ENCODE results near the gene ZNF18. TPM values are rescaled to one million over a fixed set of nuclear protein-coding genes. Genes with fewer than 3 reads are reported as not detected.
"Not testable (repeated sequence)": the region's sequence is repeated elsewhere in the genome, so short reads cannot be mapped to it uniquely, and the experiment has no call there.

Gene ZNF18
- total RNA-seq, 1 experiment from 2014 or later: 13.9 TPM

- Histone ChIP-seq H2AFZ (ENCODE audit: low read length) (no peak overlapping the region), H3K9ac (ENCODE audit: low read length) (no peak overlapping the region), H3K9me3 (ENCODE audit: low read length) (no peaks in the 10 kb centered on the region), H3K79me2 (ENCODE audit: low read length) (no peaks in the 10 kb centered on the region), H4K20me1 (ENCODE audit: insufficient read depth, low read depth, low read length) (no peaks in the 10 kb centered on the region), H3K27ac (ENCODE audit: low read length) (no peak overlapping the region), H3K4me3 (ENCODE audit: low read length) (no peak overlapping the region), H3K4me2 (ENCODE audit: low read depth, low read length, poor library complexity, severe bottlenecking) (no peak overlapping the region), H3K27me3 (ENCODE audit: low read length) (no peaks in the 10 kb centered on the region), H3K4me1 (ENCODE audit: low read length) (no peaks in the 10 kb centered on the region), H3K36me3 (ENCODE audit: insufficient read depth, low read length) (0 out of 2 replicates have a peak, but pooled peaks cover 2% of the 10 kb centered on the region), H3K9me2 (replicated peaks; ENCODE audit: insufficient read depth, low read length) (no peaks in the 10 kb centered on the region)
- no peak for DNase-seq
Measured at GRCh38 chr17:11948789-11949188, 48.5 kb downstream of the ZNF18 start.

- Histone ChIP-seq H2AFZ (ENCODE audit: low read length) (no peak overlapping the region), H3K9ac (ENCODE audit: low read length) (no peak overlapping the region)
Measured at GRCh38 chr17:11944587-11944986, 52.7 kb downstream of the ZNF18 start.

GRCh38 chr17:11943759-11944347, 53.4 kb downstream of the ZNF18 start:
- Histone ChIP-seq H3K79me2 (ENCODE audit: low read length) (no peaks in the 10 kb centered on the region), H3K36me3 (ENCODE audit: insufficient read depth, low read length) (no peaks in the 10 kb centered on the region), H3K4me2 (ENCODE audit: low read depth, low read length, poor library complexity, severe bottlenecking) (no peak overlapping the region), H3K9ac (ENCODE audit: low read length) (no peak overlapping the region), H3K9me2 (replicated peaks; ENCODE audit: insufficient read depth, low read length) (no peaks in the 10 kb centered on the region), H3K27ac (ENCODE audit: low read length) (no peak overlapping the region), H3K4me1 (ENCODE audit: low read length) (no peaks in the 10 kb centered on the region), H3K27me3 (ENCODE audit: low read length) (no peaks in the 10 kb centered on the region), H3K4me3 (ENCODE audit: low read length) (no peak overlapping the region), H2AFZ (ENCODE audit: low read length) (no peak overlapping the region), H4K20me1 (ENCODE audit: insufficient read depth, low read depth, low read length) (no peaks in the 10 kb centered on the region), H3K9me3 (ENCODE audit: low read length) (no peaks in the 10 kb centered on the region)
- no peak for DNase-seq

More at GRCh38 chr17:11944587-11944986, 52.7 kb downstream of the ZNF18 start:
- H3K27me3 ChIP-seq (ENCODE audit: low read length): no peaks in the 10 kb centered on the region
- H3K4me3 ChIP-seq (ENCODE audit: low read length): no peak overlapping the region
- no peak overlapping the region for H3K27ac ChIP-seq (ENCODE audit: low read length)
- no peaks in the 10 kb centered on the region for H4K20me1 ChIP-seq (ENCODE audit: insufficient read depth, low read depth, low read length)
- no peak for DNase-seq
- H3K9me3 ChIP-seq (ENCODE audit: low read length): no peaks in the 10 kb centered on the region
- no peaks in the 10 kb centered on the region for H3K9me2 ChIP-seq (replicated peaks; ENCODE audit: insufficient read depth, low read length)
- H3K79me2 ChIP-seq (ENCODE audit: low read length): no peaks in the 10 kb centered on the region
- no peaks in the 10 kb centered on the region for H3K4me1 ChIP-seq (ENCODE audit: low read length)
- H3K36me3 ChIP-seq (ENCODE audit: insufficient read depth, low read length): no peaks in the 10 kb centered on the region
- no peak overlapping the region for H3K4me2 ChIP-seq (ENCODE audit: low read depth, low read length, poor library complexity, severe bottlenecking)

- H3K9ac ChIP-seq (ENCODE audit: low read length); H3K9me3 ChIP-seq (ENCODE audit: low read length); H3K9me2 ChIP-seq (replicated peaks; ENCODE audit: insufficient read depth, low read length); H3K4me1 ChIP-seq (ENCODE audit: low read length); H2AFZ ChIP-seq (ENCODE audit: low read length); H3K4me3 ChIP-seq (ENCODE audit: low read length); H3K36me3 ChIP-seq (ENCODE audit: insufficient read depth, low read length); DNase-seq; H4K20me1 ChIP-seq (ENCODE audit: insufficient read depth, low read depth, low read length); H3K27me3 ChIP-seq (ENCODE audit: low read length); H3K79me2 ChIP-seq (ENCODE audit: low read length); H3K4me2 ChIP-seq (ENCODE audit: low read depth, low read length, poor library complexity, severe bottlenecking); H3K27ac ChIP-seq (ENCODE audit: low read length): not testable (repeated sequence)
Measured at GRCh38 chr17:11943086-11943485, 54.2 kb downstream of the ZNF18 start.

- Histone ChIP-seq H3K4me1 (ENCODE audit: low read length) (no peaks in the 10 kb centered on the region), H2AFZ (ENCODE audit: low read length) (no peak overlapping the region), H3K4me2 (ENCODE audit: low read depth, low read length, poor library complexity, severe bottlenecking) (no peak overlapping the region), H3K79me2 (ENCODE audit: low read length) (no peaks in the 10 kb centered on the region), H3K9me3 (ENCODE audit: low read length) (no peaks in the 10 kb centered on the region), H3K4me3 (ENCODE audit: low read length) (no peak overlapping the region), H3K9me2 (replicated peaks; ENCODE audit: insufficient read depth, low read length) (no peaks in the 10 kb centered on the region), H3K36me3 (ENCODE audit: insufficient read depth, low read length) (no peaks in the 10 kb centered on the region), H3K27me3 (ENCODE audit: low read length) (no peaks in the 10 kb centered on the region), H4K20me1 (ENCODE audit: insufficient read depth, low read depth, low read length) (no peaks in the 10 kb centered on the region), H3K9ac (ENCODE audit: low read length) (no peak overlapping the region), H3K27ac (ENCODE audit: low read length) (no peak overlapping the region)
- no peak for DNase-seq
Measured at GRCh38 chr17:11940904-11941303, 56.4 kb downstream of the ZNF18 start.

GRCh38 chr17:11935734-11936406, 61.4 kb downstream of the ZNF18 start:
- H3K9me2 ChIP-seq (replicated peaks; ENCODE audit: insufficient read depth, low read length): no peaks in the 10 kb centered on the region
- no peaks in the 10 kb centered on the region for H3K4me1 ChIP-seq (ENCODE audit: low read length)
- no peaks in the 10 kb centered on the region for H4K20me1 ChIP-seq (ENCODE audit: insufficient read depth, low read depth, low read length)
- no peak overlapping the region for H3K4me3 ChIP-seq (ENCODE audit: low read length)
- no peaks in the 10 kb centered on the region for H3K79me2 ChIP-seq (ENCODE audit: low read length)
- H3K36me3 ChIP-seq (ENCODE audit: insufficient read depth, low read length): no peaks in the 10 kb centered on the region
- no peaks in the 10 kb centered on the region for H3K27me3 ChIP-seq (ENCODE audit: low read length)
- H3K4me2 ChIP-seq (ENCODE audit: low read depth, low read length, poor library complexity, severe bottlenecking): no peak overlapping the region
- no peak overlapping the region for H2AFZ ChIP-seq (ENCODE audit: low read length)
- no peak overlapping the region for H3K27ac ChIP-seq (ENCODE audit: low read length)
- DNase-seq: peak; percentile 77
- no peak overlapping the region for H3K9ac ChIP-seq (ENCODE audit: low read length)
- no peaks in the 10 kb centered on the region for H3K9me3 ChIP-seq (ENCODE audit: low read length)

GRCh38 chr17:11932337-11932898, 64.9 kb downstream of the ZNF18 start:
- no peaks in the 10 kb centered on the region for H3K27me3 ChIP-seq (ENCODE audit: low read length)
- DNase-seq: no peak
- no peak overlapping the region for H3K27ac ChIP-seq (ENCODE audit: low read length)
- H3K9me3 ChIP-seq (ENCODE audit: low read length): no peaks in the 10 kb centered on the region
- H4K20me1 ChIP-seq (ENCODE audit: insufficient read depth, low read depth, low read length): no peaks in the 10 kb centered on the region
- no peaks in the 10 kb centered on the region for H3K9me2 ChIP-seq (replicated peaks; ENCODE audit: insufficient read depth, low read length)
- H3K4me1 ChIP-seq (ENCODE audit: low read length): no peaks in the 10 kb centered on the region
- no peak overlapping the region for H3K9ac ChIP-seq (ENCODE audit: low read length)
- H3K79me2 ChIP-seq (ENCODE audit: low read length): no peaks in the 10 kb centered on the region
- H3K4me3 ChIP-seq (ENCODE audit: low read length): no peak overlapping the region
- no peak overlapping the region for H2AFZ ChIP-seq (ENCODE audit: low read length)
- H3K4me2 ChIP-seq (ENCODE audit: low read depth, low read length, poor library complexity, severe bottlenecking): no peak overlapping the region
- no peaks in the 10 kb centered on the region for H3K36me3 ChIP-seq (ENCODE audit: insufficient read depth, low read length)

GRCh38 chr17:11928436-11928835, 68.8 kb downstream of the ZNF18 start:
- H3K36me3 ChIP-seq (ENCODE audit: insufficient read depth, low read length): no peaks in the 10 kb centered on the region

More at GRCh38 chr17:11928436-11928835, 68.8 kb downstream of the ZNF18 start:
- H3K4me1 ChIP-seq (ENCODE audit: low read length): no peaks in the 10 kb centered on the region
- H3K79me2 ChIP-seq (ENCODE audit: low read length): no peaks in the 10 kb centered on the region
- no peak overlapping the region for H2AFZ ChIP-seq (ENCODE audit: low read length)
- no peak for DNase-seq
- no peaks in the 10 kb centered on the region for H3K27me3 ChIP-seq (ENCODE audit: low read length)
- no peak overlapping the region for H3K9ac ChIP-seq (ENCODE audit: low read length)
- no peaks in the 10 kb centered on the region for H3K9me3 ChIP-seq (ENCODE audit: low read length)
- no peaks in the 10 kb centered on the region for H4K20me1 ChIP-seq (ENCODE audit: insufficient read depth, low read depth, low read length)
- no peak overlapping the region for H3K4me2 ChIP-seq (ENCODE audit: low read depth, low read length, poor library complexity, severe bottlenecking)
- H3K9me2 ChIP-seq (replicated peaks; ENCODE audit: insufficient read depth, low read length): no peaks in the 10 kb centered on the region
- H3K4me3 ChIP-seq (ENCODE audit: low read length): no peak overlapping the region
- no peak overlapping the region for H3K27ac ChIP-seq (ENCODE audit: low read length)
